Fibroblast of gingiva (primary cell): Measurements from ENCODE around the gene CELF2.
"Not testable (repeated sequence)": the region's sequence is repeated elsewhere in the genome, so short reads cannot be mapped to it uniquely, and the experiment has no call there.

Experiments
- DNase-seq: peaks from one replicate; pipeline ENCODE4 v3.0.0-alpha.2; 2011; ENCODE audit warnings: low read depth

Gene CELF2

GRCh38 chr10:11355592-11355991 is 337.9 kb downstream of the CELF2 start:
- DNase-seq: peak; percentile 15

- no peak for DNase-seq
Measured at GRCh38 chr10:11357439-11357838, 339.8 kb downstream of the CELF2 start.

DNA sequence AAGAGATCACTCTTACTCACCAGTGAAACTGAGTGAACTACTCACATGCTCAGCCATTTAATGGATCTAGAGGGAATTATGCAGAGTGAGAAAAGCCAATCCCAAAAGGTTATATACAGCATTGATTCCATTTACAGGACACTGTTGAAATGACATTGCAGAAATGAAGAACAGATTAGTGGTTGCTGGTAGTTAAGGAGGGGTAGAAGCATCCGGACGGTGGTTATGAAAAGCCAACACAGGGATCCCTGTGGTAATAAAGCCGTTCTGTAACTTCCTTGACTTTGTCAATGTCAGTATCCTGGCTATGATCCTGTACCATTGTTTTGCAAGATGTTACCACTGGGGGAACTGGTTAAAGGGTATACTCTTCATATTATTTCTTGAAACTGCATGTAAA is 340.3 kb downstream of the CELF2 start:
- no peak for DNase-seq

DNA sequence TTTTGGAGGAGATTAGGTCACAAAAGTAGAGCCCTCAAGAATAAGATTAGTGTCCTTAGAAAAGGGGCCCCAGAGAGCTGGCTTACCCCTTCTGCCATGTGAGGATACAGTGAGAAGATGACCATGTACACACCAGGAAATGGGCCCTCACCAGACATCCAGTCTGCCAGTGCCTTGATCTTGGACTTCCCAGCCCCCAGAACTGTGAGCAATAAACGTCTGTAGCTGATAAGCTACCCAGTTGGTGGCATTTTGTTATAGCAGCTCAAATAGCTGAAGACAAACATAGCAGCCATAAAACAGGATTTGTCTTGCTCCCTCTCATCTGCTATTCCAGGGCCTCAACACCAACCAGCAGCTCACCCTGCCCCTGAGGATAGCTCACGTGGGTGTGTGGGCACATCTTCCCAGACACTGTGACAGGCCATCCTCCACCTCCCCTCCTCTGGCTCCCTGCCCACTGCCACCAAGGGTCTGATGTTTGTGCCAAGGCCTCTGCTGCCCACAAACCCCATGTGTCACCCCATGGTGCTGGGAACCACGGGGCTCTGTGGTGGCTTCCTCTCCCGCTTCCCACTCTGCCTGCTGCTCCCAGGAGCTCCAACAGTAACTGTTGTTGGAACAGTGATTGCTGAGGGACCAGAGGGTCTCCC is 341.4 kb downstream of the CELF2 start:
- DNase-seq: no peak

GRCh38 chr10:11359869-11360268 is 342.2 kb downstream of the CELF2 start:
- no peak for DNase-seq

GRCh38 chr10:11363497-11363896 is 345.8 kb downstream of the CELF2 start:
- DNase-seq: no peak

DNA sequence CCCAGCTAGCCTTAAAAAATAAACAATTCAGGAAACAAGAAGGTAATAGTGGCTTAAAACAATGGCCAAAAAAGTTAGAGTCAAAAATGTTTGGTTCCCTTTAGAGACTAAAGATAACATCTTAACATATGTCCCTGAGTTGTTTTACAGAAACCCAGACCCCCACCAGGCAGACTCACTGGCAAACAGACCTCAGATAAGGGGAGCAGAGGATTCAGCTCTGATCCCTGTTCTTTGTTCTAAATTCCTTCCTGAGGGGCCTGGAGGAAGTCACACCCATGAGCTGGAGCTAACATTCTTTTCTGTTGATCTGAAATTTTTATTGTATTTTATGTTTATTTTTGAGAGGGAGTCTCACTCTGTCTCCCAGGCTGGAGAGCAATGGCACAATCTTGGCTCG is 346.6 kb downstream of the CELF2 start:
- no peak for DNase-seq

GRCh38 chr10:11366889-11367288 is 349.2 kb downstream of the CELF2 start:
- DNase-seq: not testable (repeated sequence)

DNA sequence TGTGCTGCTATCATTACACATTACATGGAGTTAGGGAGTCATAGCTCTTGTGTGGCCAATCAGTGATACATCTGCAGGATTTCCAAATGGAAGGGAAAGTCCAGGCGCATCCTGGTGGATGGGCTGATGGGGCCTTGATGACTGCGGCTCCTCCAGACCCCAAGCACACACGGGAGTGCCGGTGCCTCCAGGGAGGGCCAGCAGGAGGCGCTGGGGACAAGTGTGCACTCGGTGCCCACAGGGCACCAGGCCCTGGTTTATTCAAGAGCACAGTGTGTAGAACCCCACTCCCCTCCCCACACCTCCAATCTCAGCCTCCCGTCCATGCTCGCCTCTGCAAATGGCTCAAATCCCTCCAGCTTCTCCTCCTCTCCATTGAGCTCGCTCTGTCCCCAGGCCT is 349.8 kb downstream of the CELF2 start:
- no peak for DNase-seq

DNA sequence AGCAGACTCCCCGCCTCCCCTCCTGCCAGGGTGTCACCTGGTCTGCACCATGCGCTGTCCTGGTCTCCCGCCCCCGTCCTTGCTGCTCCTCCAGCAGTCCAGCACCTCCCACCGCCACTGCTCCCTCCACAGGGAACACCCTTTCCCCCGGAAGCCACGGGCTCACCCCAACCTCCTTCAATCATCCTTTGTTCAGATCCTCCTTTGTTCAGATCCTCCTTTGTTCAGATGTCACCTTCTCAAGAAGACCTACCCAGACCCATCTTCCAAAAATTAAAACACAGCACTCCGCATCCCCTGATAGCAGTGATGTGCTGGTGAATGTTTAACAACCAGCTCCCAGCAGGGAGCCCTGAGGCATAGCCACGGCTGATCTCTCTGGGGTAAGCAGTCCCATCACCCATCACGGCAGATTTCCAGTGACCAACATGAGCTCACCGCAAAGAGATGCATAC is 356.1 kb downstream of the CELF2 start:
- no peak for DNase-seq

DNA sequence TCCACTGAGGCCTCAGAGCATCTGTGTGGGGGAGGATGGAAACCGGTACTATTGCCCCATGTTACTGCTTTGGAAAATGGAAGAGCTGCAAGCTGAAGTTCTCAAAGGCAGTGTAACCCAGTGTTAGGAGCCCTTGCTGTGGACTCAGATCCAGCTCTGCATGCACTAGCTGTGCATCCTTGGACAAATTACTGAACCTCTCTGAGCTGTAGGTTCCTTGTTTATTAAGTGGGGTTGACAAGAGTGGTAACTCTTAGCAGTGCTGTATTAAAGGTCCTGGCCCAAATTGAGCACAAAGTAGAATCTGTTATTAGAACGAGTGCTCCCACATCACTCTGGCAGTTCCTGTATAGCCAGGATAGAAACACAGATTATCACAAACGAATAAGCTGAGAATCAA is 359.6 kb downstream of the CELF2 start:
- no peak for DNase-seq

- DNase-seq: no peak
Measured at GRCh38 chr10:11378835-11379234, 361.2 kb downstream of the CELF2 start.

DNA sequence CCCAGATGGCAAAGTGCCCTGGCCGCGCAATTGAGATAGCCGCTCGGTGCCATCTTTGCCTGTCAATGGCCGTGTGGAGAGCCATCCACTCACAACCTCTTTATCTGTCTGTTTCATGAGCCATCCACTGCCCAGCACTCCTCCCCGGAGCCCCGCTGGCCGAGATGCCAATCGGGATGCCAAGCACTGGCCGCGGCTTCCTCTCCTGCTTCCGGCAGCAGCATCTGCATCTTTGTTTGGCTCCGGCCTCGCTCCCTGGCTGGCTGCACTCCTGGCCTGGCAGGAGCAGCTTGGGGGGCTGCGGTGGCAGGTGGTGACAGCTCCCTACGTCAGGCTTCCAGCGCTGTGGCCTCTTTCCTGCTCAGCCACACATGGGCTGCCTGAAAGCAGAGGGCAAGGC is 362.1 kb downstream of the CELF2 start:
- no peak for DNase-seq

DNA sequence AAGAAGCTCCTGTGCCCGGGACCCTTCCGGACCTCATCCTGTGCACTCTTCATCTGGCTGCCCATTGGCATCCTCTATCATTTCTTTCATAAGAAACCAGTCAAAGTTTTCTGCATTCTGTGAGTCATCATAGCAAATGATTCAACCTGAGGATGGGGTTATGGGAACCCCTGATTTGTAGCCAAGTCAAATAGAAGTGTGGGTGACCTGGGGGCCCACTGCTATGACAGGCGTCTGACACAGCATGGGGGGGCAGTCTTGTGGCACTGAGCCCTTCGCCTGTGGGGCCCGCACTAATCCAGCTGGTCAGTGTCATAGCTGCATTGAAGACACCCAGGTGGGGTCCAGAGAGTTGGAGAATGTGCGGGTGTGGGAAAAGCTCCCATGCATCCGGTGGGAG is 363.4 kb downstream of the CELF2 start:
- no peak for DNase-seq

- DNase-seq: no peak
Measured at GRCh38 chr10:11381511-11381910, 363.8 kb downstream of the CELF2 start.

- DNase-seq: no peak
Measured at GRCh38 chr10:11382187-11382586, 364.5 kb downstream of the CELF2 start.

GRCh38 chr10:11386044-11386443 is 368.4 kb downstream of the CELF2 start:
- no peak for DNase-seq
